Ectodermal cell (in vitro differentiated cells): ENCODE results near the gene C22orf42.
"Not testable (repeated sequence)": the region's sequence is repeated elsewhere in the genome, so short reads cannot be mapped to it uniquely, and the experiment has no call there.

ENCODE experiments used
- H3K27ac ChIP-seq: 2 replicates; pipeline ENCODE4 v1.7.0; 2013; ENCODE audit warnings: mild to moderate bottlenecking, low read depth, low read length; ENCODE audit not compliant: insufficient read depth, poor library complexity, severe bottlenecking
- H3K27me3 ChIP-seq: 2 replicates; pipeline ENCODE4 v1.7.0; 2013; ENCODE audit warnings: mild to moderate bottlenecking, low read length; ENCODE audit not compliant: insufficient read depth, control insufficient read depth, poor library complexity, severe bottlenecking
- H3K36me3 ChIP-seq: one replicate; pipeline ENCODE4 v1.7.0; 2013; ENCODE audit warnings: low read length; ENCODE audit not compliant: control insufficient read depth, insufficient read depth
- H3K4me1 ChIP-seq: one replicate; pipeline ENCODE4 v1.7.0; 2013; ENCODE audit warnings: low read length; ENCODE audit not compliant: control insufficient read depth, insufficient read depth
- H3K4me3 ChIP-seq: 2 replicates; pipeline ENCODE4 v1.7.0; 2013; ENCODE audit warnings: low read depth, low read length, control low read depth; ENCODE audit not compliant: insufficient read depth
- H3K9me3 ChIP-seq: 2 replicates; pipeline ENCODE4 v1.7.0; 2013; ENCODE audit warnings: mild to moderate bottlenecking, low read length, moderate library complexity; ENCODE audit not compliant: control insufficient read depth
- WGBS, 2 experiments: methylation state at CpG; one replicate each; pipeline ENCODE4 v1.1.7; 2013; ENCODE audit warnings: missing lambda C conversion rate in 2 of 2; 5-methylcytosine and 5-hydroxymethylcytosine counted together

C22orf42 gene

GRCh38 chr22:32151641-32152040 is 7.5 kb downstream of the C22orf42 start:
- not testable (repeated sequence) for H3K4me3 ChIP-seq, H3K9me3 ChIP-seq, H3K4me1 ChIP-seq, H3K36me3 ChIP-seq, H3K27ac ChIP-seq, H3K27me3 ChIP-seq
- WGBS, 2 experiments = 84 to 85% methylated on average over 6 of the region's 6 CpGs

GRCh38 chr22:32150647-32151046 is 8.5 kb downstream of the C22orf42 start:
- not testable (repeated sequence) for H3K9me3 ChIP-seq, H3K4me3 ChIP-seq, H3K27ac ChIP-seq, H3K27me3 ChIP-seq, H3K36me3 ChIP-seq, H3K4me1 ChIP-seq
- 88% methylated on average over 6 to 7 of the region's 7 CpGs for WGBS, 2 experiments

- not testable (repeated sequence) for H3K9me3 ChIP-seq, H3K27me3 ChIP-seq, H3K4me3 ChIP-seq, H3K36me3 ChIP-seq, H3K4me1 ChIP-seq, H3K27ac ChIP-seq
- 95 to 97% methylated on average over 4 of the region's 4 CpGs for WGBS, 2 experiments
Measured at GRCh38 chr22:32148372-32148771, 10.7 kb downstream of the C22orf42 start.

- H3K4me3 ChIP-seq, H3K27ac ChIP-seq, H3K4me1 ChIP-seq, H3K27me3 ChIP-seq, H3K9me3 ChIP-seq, H3K36me3 ChIP-seq: not testable (repeated sequence)
- 81 to 83% methylated on average over 8 of the region's 8 CpGs for WGBS, 2 experiments
Measured at GRCh38 chr22:32147128-32147527, 12.0 kb downstream of the C22orf42 start.

GRCh38 chr22:32144496-32145274 is 14.4 kb downstream of the C22orf42 start:
- Histone ChIP-seq H3K27me3 (no peaks in the 10 kb centered on the region), H3K27ac (no peak overlapping the region), H3K9me3 (no peaks in the 10 kb centered on the region), H3K4me1 (no peaks in the 10 kb centered on the region), H3K4me3 (no peak overlapping the region), H3K36me3 (no peaks in the 10 kb centered on the region)
- WGBS, 2 experiments = 92 to 94% methylated on average over 6 of the region's 6 CpGs

- Histone ChIP-seq H3K27me3 (no peaks in the 10 kb centered on the region), H3K36me3 (no peaks in the 10 kb centered on the region), H3K27ac (no peak overlapping the region), H3K4me3 (no peak overlapping the region), H3K9me3 (no peaks in the 10 kb centered on the region), H3K4me1 (no peaks in the 10 kb centered on the region)
Measured at GRCh38 chr22:32142600-32142999, 16.5 kb downstream of the C22orf42 start.

GRCh38 chr22:32140688-32141087 is 18.4 kb downstream of the C22orf42 start:
- not testable (repeated sequence) for H3K4me1 ChIP-seq, H3K27me3 ChIP-seq, H3K9me3 ChIP-seq, H3K27ac ChIP-seq, H3K36me3 ChIP-seq, H3K4me3 ChIP-seq
- WGBS, 2 experiments = 46% methylated on average over 5 of the region's 6 CpGs

- 100% methylated on average over 1 of the region's 1 CpG for WGBS, 2 experiments
- H3K27me3 ChIP-seq, H3K36me3 ChIP-seq: not testable (repeated sequence)
Measured at GRCh38 chr22:32138576-32138975, 20.5 kb downstream of the C22orf42 start.

GRCh38 chr22:32137731-32138324 is 21.3 kb downstream of the C22orf42 start:
- not testable (repeated sequence) for H3K27ac ChIP-seq, H3K36me3 ChIP-seq, H3K4me3 ChIP-seq, H3K27me3 ChIP-seq, H3K9me3 ChIP-seq, H3K4me1 ChIP-seq
- 94 to 95% methylated on average over 16 of the region's 16 CpGs for WGBS, 2 experiments

More at GRCh38 chr22:32138576-32138975, 20.5 kb downstream of the C22orf42 start:
- H3K4me3 ChIP-seq, H3K4me1 ChIP-seq, H3K27ac ChIP-seq, H3K9me3 ChIP-seq: not testable (repeated sequence)

- H3K4me3 ChIP-seq, H3K36me3 ChIP-seq, H3K27me3 ChIP-seq, H3K27ac ChIP-seq, H3K4me1 ChIP-seq, H3K9me3 ChIP-seq: not testable (repeated sequence)
- WGBS, 2 experiments = 90 to 93% methylated on average over 4 of the region's 4 CpGs
Measured at GRCh38 chr22:32136881-32137280, 22.2 kb downstream of the C22orf42 start.
